Bronchial epithelial cell (primary cell): Measurements from ENCODE around the gene TEX26. TPM values are rescaled to one million over a fixed set of nuclear protein-coding genes. Genes with fewer than 3 reads are reported as not detected.
A peak's percentile ranks its signal among the peaks of the same experiment; 100 is the strongest.

ENCODE experiments used
- DNase-seq: peaks from one replicate; pipeline ENCODE4 v3.0.0-alpha.2; 2010; ENCODE audit warnings: low read depth
- FAIRE-seq: peaks from 2 replicates; lab custom pipeline; 2011; peaks lifted over from hg19 to GRCh38; lab: Jason Lieb, UNC
- H3K27me3 ChIP-seq: 2 replicates; pipeline ENCODE4 v1.5.1; 2011; ENCODE audit warnings: low read length; ENCODE audit not compliant: control insufficient read depth, insufficient read depth
- H3K36me3 ChIP-seq: 2 replicates; pipeline ENCODE4 v1.5.1; 2011; ENCODE audit warnings: low read length; ENCODE audit not compliant: control insufficient read depth, insufficient read depth
- H3K4me3 ChIP-seq: 2 replicates; pipeline ENCODE4 v1.5.1; 2011; ENCODE audit warnings: mild to moderate bottlenecking, low read depth, low read length, control low read depth
- CTCF ChIP-seq: IDR thresholded peaks from 2 replicates; pipeline ENCODE4 v1.5.1; 2011; ENCODE audit warnings: mild to moderate bottlenecking, moderate library complexity, low read length, control low read depth, inconsistent platforms; ENCODE audit not compliant: insufficient read depth, severe bottlenecking
- total RNA-seq: library from RNA; depleted of rRNA; stranded (reverse); fragments of >200 nt; gene quantifications from 2 replicates; pipeline ENCODE4 v1.2.1, GENCODE V29; 2014

The TEX26 gene
- total RNA-seq, 1 donor from 2014 or later, result not detected

DNA sequence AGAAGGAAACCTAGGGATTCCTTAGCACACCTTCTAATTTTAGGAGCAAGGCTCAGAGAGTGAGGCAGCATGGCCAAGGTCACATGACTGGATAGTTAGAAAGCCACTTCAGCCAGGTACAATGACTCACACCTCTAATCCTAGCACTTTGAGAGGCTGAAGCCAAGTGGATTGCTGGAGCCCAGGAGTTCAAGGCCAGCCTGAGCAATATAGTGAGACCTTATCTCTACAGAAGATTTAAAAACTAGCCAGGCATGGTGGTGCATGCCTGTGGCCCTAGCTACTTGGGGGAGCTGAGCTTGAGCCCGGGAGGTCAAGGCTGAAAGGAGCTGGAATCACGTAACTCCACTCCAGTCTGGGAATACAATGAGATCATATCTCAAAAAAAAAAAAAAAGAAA, 69.2 kb downstream of the TEX26 start:
- H3K4me3 ChIP-seq, result no peak overlapping the region
- DNase-seq, result peak; percentile 31
- FAIRE-seq, result no peak
- no peaks in the 10 kb centered on the region for H3K27me3 ChIP-seq
- no peaks in the 10 kb centered on the region for H3K36me3 ChIP-seq
- TF ChIP-seq CTCF, result no peak

GRCh38 chr13:31005066-31005465, 72.6 kb downstream of the TEX26 start:
- no peak overlapping the region for H3K4me3 ChIP-seq
- FAIRE-seq (no peak), DNase-seq (no peak)
- TF ChIP-seq CTCF, result no peak
- no peaks in the 10 kb centered on the region for H3K27me3 ChIP-seq
- no peaks in the 10 kb centered on the region for H3K36me3 ChIP-seq

DNA sequence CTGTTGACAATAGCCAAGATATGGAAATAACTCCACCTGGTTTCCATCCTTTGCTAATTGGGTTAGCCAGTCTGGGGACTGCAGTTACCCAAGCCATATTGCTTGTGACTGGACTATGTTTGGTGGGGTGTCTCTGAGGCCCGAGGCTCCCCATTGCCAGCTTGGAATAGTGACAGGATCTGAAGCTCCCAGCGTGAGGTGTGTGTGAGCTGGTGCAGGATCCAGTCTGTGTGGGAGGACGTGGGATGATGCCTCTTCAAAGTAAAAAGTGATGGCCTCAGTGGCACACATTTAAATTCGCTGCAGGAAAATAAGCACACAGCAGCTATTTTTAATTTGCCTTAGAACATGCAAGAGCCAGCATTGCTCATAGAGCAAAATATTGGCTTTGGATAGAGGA, 75.0 kb downstream of the TEX26 start:
- FAIRE-seq (no peak), DNase-seq (no peak)
- no peaks in the 10 kb centered on the region for H3K36me3 ChIP-seq
- no peaks in the 10 kb centered on the region for H3K27me3 ChIP-seq
- no peak overlapping the region for H3K4me3 ChIP-seq
- no peak for TF ChIP-seq CTCF

- no peak for FAIRE-seq
Measured at GRCh38 chr13:31008400-31009115, 76.1 kb downstream of the TEX26 start.

GRCh38 chr13:31009166-31009565, 76.7 kb downstream of the TEX26 start:
- Histone ChIP-seq H3K27me3 (no peaks in the 10 kb centered on the region), H3K36me3 (no peaks in the 10 kb centered on the region), H3K4me3 (no peak overlapping the region)
- no peak for FAIRE-seq
- DNase-seq, result peak; percentile 61
- TF ChIP-seq CTCF, result no peak

More at GRCh38 chr13:31008400-31009115, 76.1 kb downstream of the TEX26 start:
- no peak for TF ChIP-seq CTCF
- DNase-seq, result peak; percentile 29
- H3K27me3 ChIP-seq, result no peaks in the 10 kb centered on the region
- no peaks in the 10 kb centered on the region for H3K36me3 ChIP-seq
- no peak overlapping the region for H3K4me3 ChIP-seq

DNA sequence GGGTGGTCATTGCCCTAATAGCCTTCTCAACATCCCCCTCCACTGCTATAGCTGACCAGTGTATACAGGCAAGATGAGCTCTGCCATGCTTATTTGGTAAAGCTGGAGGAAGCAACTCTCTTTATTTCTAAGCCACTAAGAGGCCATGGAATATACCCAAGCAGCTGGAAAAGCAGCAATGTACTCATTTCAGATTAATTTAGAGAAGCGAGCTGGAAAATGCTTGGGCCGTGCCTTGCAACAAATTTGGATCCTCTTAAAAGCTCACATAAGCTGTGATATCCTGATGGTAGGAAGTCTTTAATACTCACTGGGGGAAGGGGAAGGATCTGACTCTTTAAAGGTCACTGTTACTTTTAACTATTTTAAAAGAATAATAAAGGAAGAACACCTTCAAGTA, 77.8 kb downstream of the TEX26 start:
- H3K36me3 ChIP-seq, result no peaks in the 10 kb centered on the region
- H3K27me3 ChIP-seq, result no peaks in the 10 kb centered on the region
- DNase-seq (no peak), FAIRE-seq (no peak)
- H3K4me3 ChIP-seq, result no peak overlapping the region
- TF ChIP-seq CTCF, result no peak
